Dendritic cell treated with granulocyte-macrophage colony-stimulating factor and Interleukin-4, amounts not matched to agents 40 ng/mL and 50 ng/mL, for 4 days (primary cell): Measurements from ENCODE around the gene GRHL1.

Source experiments
- H3K27ac Mint-ChIP-seq: one replicate; pipeline ENCODE4 v1.8.0; 2022; ENCODE audit warnings: mild to moderate bottlenecking, mixed read lengths
- H3K27me3 Mint-ChIP-seq: one replicate; pipeline ENCODE4 v1.8.0; 2022; ENCODE audit warnings: mild to moderate bottlenecking, mixed read lengths
- H3K36me3 Mint-ChIP-seq: one replicate; pipeline ENCODE4 v1.8.0; 2022; ENCODE audit warnings: low read depth, mixed read lengths
- H3K4me1 Mint-ChIP-seq: one replicate; pipeline ENCODE4 v1.8.0; 2022; ENCODE audit warnings: low read depth, mixed read lengths
- H3K4me3 Mint-ChIP-seq: one replicate; pipeline ENCODE4 v1.8.0; 2022; ENCODE audit warnings: mild to moderate bottlenecking, moderate library complexity, mixed read lengths
- H3K9me3 Mint-ChIP-seq: one replicate; pipeline ENCODE4 v1.8.0; 2022; ENCODE audit warnings: mixed read lengths
- intact Hi-C: fragments of 100-400 bp; cut with micrococcal nuclease; formaldehyde crosslinking; loops from one replicate; pipeline ENCODE4 v1.15.0; 2022

Gene GRHL1

DNA sequence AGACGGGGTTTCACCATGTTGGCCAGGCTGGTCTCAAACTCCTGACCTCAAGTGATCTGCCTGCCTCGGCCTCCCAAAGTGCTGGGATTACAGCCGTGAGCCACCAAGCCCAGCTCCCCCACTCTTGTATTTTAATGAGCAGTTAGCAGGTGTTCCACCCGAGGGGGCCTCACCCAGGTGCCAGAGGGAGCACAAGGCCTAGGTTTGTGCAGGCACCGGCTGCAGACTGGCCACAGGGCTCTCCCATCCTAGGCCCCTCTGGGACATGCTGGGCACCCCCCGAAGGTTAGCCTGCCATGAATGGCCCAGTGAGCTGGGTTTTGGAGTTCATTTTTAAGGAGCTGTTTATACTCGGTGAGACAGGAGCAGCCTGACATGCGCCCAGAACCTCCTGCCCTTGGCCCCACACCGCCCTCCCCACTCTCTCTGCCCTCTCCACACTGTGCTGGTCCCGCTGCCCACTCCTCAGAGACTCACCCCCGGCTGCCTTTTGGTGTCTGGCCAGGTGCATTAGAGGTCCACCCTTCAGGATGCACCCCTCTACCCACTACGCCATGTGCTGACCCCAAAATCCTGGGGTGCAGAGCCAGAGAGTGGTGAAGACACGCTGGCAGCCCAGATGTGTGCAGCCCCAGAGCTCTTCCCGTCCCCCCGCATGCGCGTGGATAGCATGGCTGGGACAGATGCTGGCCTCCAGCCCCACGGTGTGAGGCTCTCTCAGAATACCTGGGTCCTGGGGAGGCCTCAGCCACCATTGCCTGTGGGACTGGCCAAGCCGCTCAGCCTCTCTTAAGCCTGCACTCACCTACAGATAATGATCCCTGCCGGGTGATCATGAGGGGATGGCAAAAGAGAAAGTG lies 80.6 kb downstream of the GRHL1 start:
- Mint-ChIP-seq H3K4me1 (peaks cover 98% of the 10 kb centered on the region), H3K27ac (peak overlapping the region; percentile 99), H3K36me3 (peaks cover 5% of the 10 kb centered on the region), H3K9me3 (no peaks in the 10 kb centered on the region), H3K4me3 (peak overlapping the region; percentile 50), H3K27me3 (no peaks in the 10 kb centered on the region)
- intact Hi-C loops: no loop called here

- no peaks in the 10 kb centered on the region for H3K27me3 Mint-ChIP-seq
- intact Hi-C loops: no loop called here
- no peaks in the 10 kb centered on the region for H3K9me3 Mint-ChIP-seq
- H3K27ac Mint-ChIP-seq: peak overlapping the region; percentile 99
- peaks cover 8% of the 10 kb centered on the region for H3K36me3 Mint-ChIP-seq
- H3K4me1 Mint-ChIP-seq: peaks cover 98% of the 10 kb centered on the region
- peak overlapping the region; percentile 21 for H3K4me3 Mint-ChIP-seq
Observed at GRCh38 chr2:10032746-10033105, 81.2 kb downstream of the GRHL1 start.

GRCh38 chr2:10033251-10034006 lies 81.9 kb downstream of the GRHL1 start:
- intact Hi-C loops: loop anchor here (2.0 kb wide), 1 partner anchor 43 kb away; no protein-coding TSS in a partner anchor
- H3K4me1 Mint-ChIP-seq: peaks cover 98% of the 10 kb centered on the region
- H3K9me3 Mint-ChIP-seq: no peaks in the 10 kb centered on the region
- H3K4me3 Mint-ChIP-seq: no peak overlapping the region
- H3K27ac Mint-ChIP-seq: peak overlapping the region; percentile 99
- peaks cover 15% of the 10 kb centered on the region for H3K36me3 Mint-ChIP-seq
- H3K27me3 Mint-ChIP-seq: no peaks in the 10 kb centered on the region

GRCh38 chr2:10034333-10035052 lies 83.0 kb downstream of the GRHL1 start:
- peak overlapping the region; percentile 59 for H3K4me3 Mint-ChIP-seq
- no peaks in the 10 kb centered on the region for H3K27me3 Mint-ChIP-seq
- H3K4me1 Mint-ChIP-seq: peaks cover 96% of the 10 kb centered on the region
- H3K9me3 Mint-ChIP-seq: no peaks in the 10 kb centered on the region
- H3K27ac Mint-ChIP-seq: peak overlapping the region; percentile 99
- intact Hi-C loops: loop anchor here (2.0 kb wide), 1 partner anchor 44 kb away; no protein-coding TSS in a partner anchor
- H3K36me3 Mint-ChIP-seq: peaks cover 21% of the 10 kb centered on the region

DNA sequence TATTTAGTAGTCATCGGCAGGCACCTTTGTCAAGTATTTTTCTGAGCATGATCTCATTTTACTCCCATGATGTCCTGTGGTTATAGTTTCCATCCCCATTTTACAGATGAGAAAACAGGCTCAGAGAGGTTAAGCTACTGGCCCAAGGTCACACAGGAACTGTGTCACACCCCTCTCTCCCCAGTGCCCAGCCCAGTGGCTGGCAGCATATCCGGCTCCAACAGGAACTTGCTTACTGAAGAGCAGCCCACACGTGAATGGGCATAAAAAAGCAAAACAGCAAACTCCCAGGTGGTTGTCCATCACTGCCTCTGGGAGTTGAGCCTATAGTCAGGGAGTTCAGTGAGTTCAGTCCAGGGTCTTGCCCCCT lies 83.5 kb downstream of the GRHL1 start:
- Mint-ChIP-seq H3K9me3 (no peaks in the 10 kb centered on the region), H3K4me3 (no peak overlapping the region), H3K27me3 (peaks cover under 1% of the 10 kb centered on the region), H3K36me3 (peaks cover 21% of the 10 kb centered on the region), H3K27ac (peak overlapping the region; percentile 99), H3K4me1 (peaks cover 95% of the 10 kb centered on the region)
- intact Hi-C loops: loop anchor here (2.0 kb wide), 1 partner anchor 44 kb away; no protein-coding TSS in a partner anchor

GRCh38 chr2:10035633-10036032 lies 84.1 kb downstream of the GRHL1 start:
- H3K27me3 Mint-ChIP-seq: peaks cover 5% of the 10 kb centered on the region
- no peaks in the 10 kb centered on the region for H3K9me3 Mint-ChIP-seq
- peaks cover 95% of the 10 kb centered on the region for H3K4me1 Mint-ChIP-seq
- peak overlapping the region; percentile 99 for H3K27ac Mint-ChIP-seq
- H3K4me3 Mint-ChIP-seq: peak overlapping the region; percentile 56
- intact Hi-C loops: loop anchor here (1.0 to 2.0 kb wide), 2 partner anchors 9 to 45 kb away; no protein-coding TSS in a partner anchor
- H3K36me3 Mint-ChIP-seq: peaks cover 23% of the 10 kb centered on the region

DNA sequence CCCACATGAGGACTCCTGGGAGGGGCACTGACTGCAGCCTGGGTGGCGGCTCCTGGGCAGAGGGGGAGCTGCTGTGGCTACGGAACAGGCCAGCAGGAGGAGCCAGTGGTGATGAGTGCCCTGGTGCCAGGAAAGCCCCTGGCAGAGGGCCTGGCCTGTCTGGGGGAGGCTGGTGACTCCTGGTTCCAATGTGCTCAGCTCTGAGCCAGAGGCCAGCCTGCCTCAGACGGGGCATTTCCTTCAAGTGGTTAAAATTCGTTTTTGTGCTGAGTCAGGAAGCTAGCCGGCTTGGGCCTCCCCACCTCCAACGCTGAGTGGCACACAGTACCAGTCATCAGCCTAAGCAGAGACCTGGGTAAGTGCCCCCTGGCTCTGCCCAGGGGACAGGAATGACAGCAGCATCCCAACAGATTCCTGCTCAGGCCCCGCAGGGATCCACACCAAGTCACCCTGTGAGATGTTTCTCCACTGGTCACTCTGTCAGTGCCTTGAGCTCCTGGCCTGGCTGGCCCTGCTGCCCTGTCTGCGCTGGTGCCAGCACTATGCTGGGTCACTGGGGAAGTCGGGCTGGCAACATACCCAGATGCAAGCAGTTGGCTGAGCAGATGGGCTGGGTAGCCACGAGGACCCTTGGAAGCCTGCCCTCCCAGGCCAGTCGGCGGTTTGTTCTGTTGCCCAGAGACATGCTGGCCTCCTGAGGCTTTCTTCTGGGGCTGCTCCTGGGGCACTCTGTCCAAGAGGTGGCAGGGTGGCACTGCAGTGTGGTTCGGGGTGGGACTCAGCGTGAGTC lies 84.8 kb downstream of the GRHL1 start:
- Mint-ChIP-seq H3K4me1 (peaks cover 94% of the 10 kb centered on the region), H3K9me3 (no peaks in the 10 kb centered on the region), H3K27ac (peak overlapping the region; percentile 99), H3K4me3 (peak overlapping the region; percentile 56), H3K36me3 (peaks cover 27% of the 10 kb centered on the region), H3K27me3 (peaks cover 9% of the 10 kb centered on the region)
- intact Hi-C loops: loop anchor here (1.0 kb wide), 1 partner anchor 8 kb away; no protein-coding TSS in a partner anchor

DNA sequence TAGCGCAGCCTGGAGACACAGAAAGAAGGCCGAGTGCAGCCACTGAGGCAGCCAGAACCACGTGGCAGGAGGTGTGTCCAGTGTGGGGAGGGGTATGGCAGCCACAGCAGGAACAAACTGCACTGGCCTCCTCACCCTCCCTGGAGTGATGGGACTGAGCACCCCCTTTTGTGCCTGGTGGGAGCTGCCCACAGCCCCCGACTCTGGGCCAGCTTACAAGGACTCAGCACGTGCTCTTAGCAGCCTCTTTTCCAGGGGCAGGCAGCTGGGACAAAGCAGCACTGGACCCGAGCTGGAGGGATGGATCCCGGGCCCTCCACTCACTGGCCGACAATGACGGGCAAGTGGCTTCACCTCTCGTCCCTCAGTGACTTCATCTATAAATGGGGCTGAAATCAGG lies 86.6 kb downstream of the GRHL1 start:
- Mint-ChIP-seq H3K4me3 (no peak overlapping the region), H3K27ac (peak overlapping the region; percentile 99), H3K27me3 (peaks cover 14% of the 10 kb centered on the region), H3K4me1 (peaks cover 92% of the 10 kb centered on the region), H3K9me3 (no peaks in the 10 kb centered on the region), H3K36me3 (peaks cover 34% of the 10 kb centered on the region)
- intact Hi-C loops: no loop called here

DNA sequence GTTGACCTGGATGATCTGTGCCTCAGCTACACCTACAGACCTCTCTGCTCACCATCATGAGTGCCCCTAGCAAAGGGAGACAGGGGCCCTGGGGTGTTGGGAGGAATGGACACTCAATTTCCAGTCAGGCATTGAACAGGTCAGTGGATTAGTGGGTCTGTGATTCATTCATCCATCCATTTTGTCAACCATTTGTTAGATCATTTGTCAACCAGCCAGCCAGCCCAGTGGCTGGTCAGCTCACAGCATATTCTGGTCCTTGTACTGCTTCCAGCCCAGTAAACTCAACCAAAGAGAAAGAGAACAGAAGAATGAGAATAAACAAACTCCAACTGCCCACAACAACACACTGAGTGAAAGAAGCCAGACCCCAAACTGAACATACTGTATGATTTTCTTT lies 87.2 kb downstream of the GRHL1 start:
- H3K36me3 Mint-ChIP-seq: peaks cover 34% of the 10 kb centered on the region
- no peak overlapping the region for H3K4me3 Mint-ChIP-seq
- intact Hi-C loops: no loop called here
- no peaks in the 10 kb centered on the region for H3K9me3 Mint-ChIP-seq
- peaks cover 14% of the 10 kb centered on the region for H3K27me3 Mint-ChIP-seq
- H3K4me1 Mint-ChIP-seq: peaks cover 86% of the 10 kb centered on the region
- peak overlapping the region; percentile 99 for H3K27ac Mint-ChIP-seq

DNA sequence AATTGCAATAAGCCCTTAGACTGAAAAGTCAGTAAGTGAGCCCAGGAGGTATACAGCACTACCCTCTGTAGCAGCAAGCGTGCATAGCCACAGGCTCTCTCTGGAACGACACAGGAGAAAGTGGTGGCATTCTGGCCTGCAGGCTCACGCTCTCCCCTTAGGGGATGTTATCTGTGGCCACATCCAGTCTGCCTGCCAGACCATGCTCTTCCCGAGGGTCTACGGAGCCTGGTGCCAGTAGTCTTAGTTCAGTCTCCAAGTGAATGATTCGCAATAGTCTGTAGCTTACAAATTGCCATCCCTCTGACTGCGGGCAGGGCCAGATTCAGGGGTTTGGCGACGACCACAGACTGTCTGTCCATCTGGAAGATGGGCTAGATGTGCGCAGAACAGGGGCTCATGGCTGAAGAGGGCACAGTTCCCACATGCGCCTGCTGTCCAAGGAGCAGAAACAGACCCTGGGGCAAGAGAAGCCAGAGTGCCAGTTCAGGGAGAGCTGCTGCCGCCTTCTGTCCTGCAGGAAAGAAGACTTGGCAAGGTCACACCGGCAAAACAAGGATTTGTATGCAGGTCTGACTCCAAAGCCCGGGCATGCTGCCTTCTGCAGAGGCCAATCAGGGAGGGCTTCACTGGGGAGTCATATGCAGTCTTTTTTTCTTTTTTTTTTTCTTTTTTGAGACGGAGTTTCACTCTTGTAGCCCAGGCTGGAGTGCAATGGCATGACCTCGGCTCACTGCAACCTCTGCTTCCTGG lies 88.3 kb downstream of the GRHL1 start:
- Mint-ChIP-seq H3K4me3 (no peak overlapping the region), H3K4me1 (peaks cover 83% of the 10 kb centered on the region), H3K27ac (peak overlapping the region; percentile 58), H3K9me3 (no peaks in the 10 kb centered on the region), H3K27me3 (peaks cover 14% of the 10 kb centered on the region), H3K36me3 (peaks cover 39% of the 10 kb centered on the region)
- intact Hi-C loops: no loop called here

DNA sequence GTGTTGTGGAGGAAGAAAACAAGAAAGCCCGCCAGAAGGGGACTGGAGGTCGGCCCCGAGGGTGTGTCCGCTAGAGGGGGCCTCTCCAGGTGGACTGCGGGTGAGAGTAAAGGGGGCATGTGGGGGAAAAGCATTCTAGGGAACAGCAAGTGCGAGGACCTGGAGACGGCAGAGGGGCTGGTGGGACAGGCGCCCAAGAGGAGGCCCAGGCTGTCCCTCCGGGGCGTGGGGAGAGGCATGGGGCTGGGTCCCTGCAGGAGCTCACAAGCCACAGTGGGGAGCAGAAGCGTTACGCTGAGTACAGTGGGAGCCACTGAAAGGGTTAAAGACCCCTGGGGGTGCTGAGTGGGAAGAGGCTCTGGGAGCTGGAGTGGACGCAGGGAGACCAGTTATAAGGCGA lies 90.2 kb downstream of the GRHL1 start:
- H3K9me3 Mint-ChIP-seq: no peaks in the 10 kb centered on the region
- peaks cover 14% of the 10 kb centered on the region for H3K27me3 Mint-ChIP-seq
- H3K4me3 Mint-ChIP-seq: peak overlapping the region; percentile 39
- H3K27ac Mint-ChIP-seq: peak overlapping the region; percentile 91
- H3K4me1 Mint-ChIP-seq: peaks cover 81% of the 10 kb centered on the region
- intact Hi-C loops: loop anchor here (2.0 kb wide), 1 partner anchor 51 kb away; no protein-coding TSS in a partner anchor
- H3K36me3 Mint-ChIP-seq: peaks cover 57% of the 10 kb centered on the region

GRCh38 chr2:10042301-10043161 lies 91.0 kb downstream of the GRHL1 start:
- H3K27ac Mint-ChIP-seq: peak overlapping the region; percentile 91
- peak overlapping the region; percentile 85 for H3K4me3 Mint-ChIP-seq
- peaks cover 14% of the 10 kb centered on the region for H3K27me3 Mint-ChIP-seq
- peaks cover 65% of the 10 kb centered on the region for H3K36me3 Mint-ChIP-seq
- intact Hi-C loops: loop anchor here (2.0 kb wide), 1 partner anchor 52 kb away; no protein-coding TSS in a partner anchor
- H3K9me3 Mint-ChIP-seq: no peaks in the 10 kb centered on the region
- H3K4me1 Mint-ChIP-seq: peaks cover 80% of the 10 kb centered on the region
